Colonic mucosa (tissue), 4 donors: ENCODE data around the gene RNFT1. TPM values are rescaled to one million over a fixed set of nuclear protein-coding genes. Genes with fewer than 3 reads are reported as not detected.
"Not testable (repeated sequence)": the region's sequence is repeated elsewhere in the genome, so short reads cannot be mapped to it uniquely, and the experiment has no call there.

Source experiments
- DNase-seq: peaks from one replicate; pipeline ENCODE4 v3.0.0-alpha.2; 2020
- H3K27ac ChIP-seq: fragments of 200-600 bp; one replicate; pipeline ENCODE4 v1.8.0; 2021
- H3K27me3 ChIP-seq: fragments of 200-600 bp; one replicate; pipeline ENCODE4 v1.8.0; 2021
- H3K36me3 ChIP-seq: fragments of 200-600 bp; one replicate; pipeline ENCODE4 v1.8.0; 2021
- H3K4me1 ChIP-seq: fragments of 200-600 bp; one replicate; pipeline ENCODE4 v1.8.0; 2021; ENCODE audit warnings: mild to moderate bottlenecking
- H3K4me3 ChIP-seq: fragments of 200-600 bp; one replicate; pipeline ENCODE4 v1.8.0; 2021
- H3K9ac ChIP-seq, 2 donors: one replicate each; pipeline ENCODE4 v1.7.0; 2013; ENCODE audit warnings: control low read depth in 2 of 2, low read depth in 2 of 2, low read length in 2 of 2
- H3K9me3 ChIP-seq: fragments of 200-600 bp; one replicate; pipeline ENCODE4 v1.8.0; 2021
- intact Hi-C: fragments of 100-400 bp; cut with DNase I; formaldehyde crosslinking; loops from one replicate; pipeline ENCODE4 v1.14.1; 2022
- total RNA-seq, 2 donors: library from RNA; stranded (reverse); fragmentation: NEBNext Ultra II Directional in 1 of 2; extraction: Animal tissue kit (Norgen Biotek cat#: 25700) in 1 of 2; gene quantifications; one replicate each; pipeline ENCODE4 v1.2.1, GENCODE V29; 2021
- TF ChIP-seq, protein P1 (sequence below): fragments of 200-600 bp; IDR thresholded peaks from one replicate; pipeline ENCODE4 v1.8.0; 2022; ENCODE audit warnings: antibody characterized with exemption, mild to moderate bottlenecking
- donor health status: healthy.
- donor health status: DM: no; HTN: no; CAD: no.
- donor health status: DM: no; HTN: no; CAD: no.

The RNFT1 gene
- total RNA-seq, 2 donors from 2014 or later, result 21.6 to 25.6 TPM

DNA sequence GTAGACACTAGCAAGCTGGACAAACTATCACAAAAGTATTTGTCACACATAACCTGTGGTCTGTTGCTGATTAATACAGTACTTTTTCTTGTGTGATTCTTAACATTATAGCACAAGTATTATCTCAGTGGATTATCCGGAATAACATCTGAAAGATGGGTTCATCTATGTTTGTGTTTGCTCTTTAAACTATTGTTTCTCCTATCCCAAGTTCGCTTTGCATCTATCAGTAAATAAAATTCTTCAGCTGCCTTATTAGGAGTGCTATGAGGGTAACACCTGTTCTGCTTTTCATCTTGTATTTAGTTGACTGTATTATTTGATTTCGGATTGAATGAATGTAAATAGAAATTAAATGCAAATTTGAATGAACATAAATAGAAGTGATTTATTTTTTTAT lies 14.5 kb downstream of the RNFT1 start:
- Histone ChIP-seq H3K4me3 (no peak overlapping the region), H3K4me1 (no peaks in the 10 kb centered on the region), H3K27ac (no peak overlapping the region), H3K9ac (no peak overlapping the region), H3K36me3 (no peaks in the 10 kb centered on the region), H3K9me3 (no peaks in the 10 kb centered on the region), H3K27me3 (no peaks in the 10 kb centered on the region)
- no peak for DNase-seq
- TF ChIP-seq, protein P1, sequence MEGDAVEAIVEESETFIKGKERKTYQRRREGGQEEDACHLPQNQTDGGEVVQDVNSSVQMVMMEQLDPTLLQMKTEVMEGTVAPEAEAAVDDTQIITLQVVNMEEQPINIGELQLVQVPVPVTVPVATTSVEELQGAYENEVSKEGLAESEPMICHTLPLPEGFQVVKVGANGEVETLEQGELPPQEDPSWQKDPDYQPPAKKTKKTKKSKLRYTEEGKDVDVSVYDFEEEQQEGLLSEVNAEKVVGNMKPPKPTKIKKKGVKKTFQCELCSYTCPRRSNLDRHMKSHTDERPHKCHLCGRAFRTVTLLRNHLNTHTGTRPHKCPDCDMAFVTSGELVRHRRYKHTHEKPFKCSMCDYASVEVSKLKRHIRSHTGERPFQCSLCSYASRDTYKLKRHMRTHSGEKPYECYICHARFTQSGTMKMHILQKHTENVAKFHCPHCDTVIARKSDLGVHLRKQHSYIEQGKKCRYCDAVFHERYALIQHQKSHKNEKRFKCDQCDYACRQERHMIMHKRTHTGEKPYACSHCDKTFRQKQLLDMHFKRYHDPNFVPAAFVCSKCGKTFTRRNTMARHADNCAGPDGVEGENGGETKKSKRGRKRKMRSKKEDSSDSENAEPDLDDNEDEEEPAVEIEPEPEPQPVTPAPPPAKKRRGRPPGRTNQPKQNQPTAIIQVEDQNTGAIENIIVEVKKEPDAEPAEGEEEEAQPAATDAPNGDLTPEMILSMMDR, result no peak
- intact Hi-C loops, result no loop called here

DNA sequence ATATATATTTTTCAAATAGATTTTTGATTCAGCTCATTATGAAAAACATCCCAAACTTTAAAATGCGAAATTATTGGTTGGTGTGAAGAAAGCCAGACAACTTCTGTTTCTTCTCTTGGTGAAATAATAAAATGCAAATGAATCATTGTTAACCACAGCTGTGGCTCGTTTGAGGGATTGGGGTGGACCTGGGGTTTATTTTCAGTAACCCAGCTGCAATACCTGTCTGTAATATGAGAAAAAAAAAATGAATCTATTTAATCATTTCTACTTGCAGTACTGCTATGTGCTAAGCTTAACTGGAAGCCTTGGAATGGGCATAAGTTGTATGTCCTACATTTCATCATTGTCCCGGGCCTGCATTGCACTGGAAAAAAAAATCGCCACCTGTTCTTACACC lies 17.2 kb downstream of the RNFT1 start:
- H3K4me1 ChIP-seq, H3K27ac ChIP-seq, intact Hi-C loops, H3K27me3 ChIP-seq, DNase-seq, H3K4me3 ChIP-seq, H3K36me3 ChIP-seq, H3K9ac ChIP-seq, H3K9me3 ChIP-seq: not testable (repeated sequence)

DNA sequence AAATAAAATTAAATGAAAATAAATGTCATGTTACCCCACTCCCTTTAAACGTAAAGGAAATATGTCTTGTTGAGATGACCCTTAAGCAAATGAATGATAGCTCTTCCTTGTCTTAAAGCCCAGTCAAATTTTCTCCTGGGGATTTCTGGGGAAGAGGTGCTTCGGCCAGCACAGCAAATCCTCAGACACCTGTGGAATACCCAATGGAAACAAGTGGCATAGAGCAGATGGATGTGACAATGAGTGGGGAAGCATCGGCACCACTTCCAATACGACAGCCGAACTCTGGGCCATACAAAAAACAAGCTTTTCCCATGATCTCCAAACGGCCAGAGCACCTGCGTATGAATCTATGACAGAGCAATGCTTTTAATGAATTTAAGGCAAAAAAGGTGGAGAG lies 18.1 kb downstream of the RNFT1 start:
- DNase-seq, H3K27me3 ChIP-seq, intact Hi-C loops, H3K4me3 ChIP-seq, H3K9ac ChIP-seq, H3K4me1 ChIP-seq, H3K27ac ChIP-seq, H3K36me3 ChIP-seq, H3K9me3 ChIP-seq: not testable (repeated sequence)

DNA sequence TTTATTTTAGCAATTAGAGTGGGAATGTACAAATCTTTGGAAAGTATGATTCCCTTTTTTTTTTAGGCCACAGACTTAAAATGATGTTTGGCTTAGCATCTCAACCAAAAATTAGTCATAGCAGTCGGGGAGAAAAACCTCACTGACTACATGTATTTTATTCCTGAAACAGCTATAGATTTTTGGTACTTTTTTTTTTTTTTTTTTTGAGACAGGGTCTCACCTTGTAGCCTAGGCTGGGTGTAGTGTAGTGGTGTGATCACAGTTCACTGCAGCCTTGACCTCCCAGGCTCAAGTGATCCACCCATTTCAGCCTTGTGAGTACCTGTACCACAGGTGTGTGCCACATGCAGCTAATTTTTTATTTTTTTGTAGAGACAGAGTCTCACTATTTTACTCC lies 23.4 kb downstream of the RNFT1 start:
- DNase-seq, result no peak
- H3K27me3 ChIP-seq, result no peaks in the 10 kb centered on the region
- no peak overlapping the region for H3K9ac ChIP-seq
- H3K27ac ChIP-seq, result no peak overlapping the region
- intact Hi-C loops, result no loop called here
- no peak overlapping the region for H3K4me3 ChIP-seq
- no peaks in the 10 kb centered on the region for H3K4me1 ChIP-seq
- TF ChIP-seq, protein P1, result no peak
- no peaks in the 10 kb centered on the region for H3K9me3 ChIP-seq
- no peaks in the 10 kb centered on the region for H3K36me3 ChIP-seq

DNA sequence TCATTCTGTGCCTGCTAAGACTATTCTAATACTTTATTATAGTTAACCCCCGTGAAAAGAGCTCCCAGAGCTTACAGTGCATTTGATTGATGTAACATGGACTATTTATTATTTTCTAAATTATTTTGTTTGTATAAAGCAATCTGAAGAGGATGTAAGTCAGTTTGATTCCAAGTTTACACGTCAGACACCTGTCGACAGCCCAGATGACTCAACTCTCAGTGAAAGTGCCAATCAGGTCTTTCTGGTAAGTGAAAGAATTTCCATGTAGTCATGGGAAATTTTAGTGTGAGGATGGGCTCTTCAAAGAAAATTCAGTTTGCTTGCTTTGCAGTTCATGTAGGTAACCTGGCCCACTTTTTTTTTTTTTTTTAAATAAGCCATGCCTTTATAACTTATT lies 23.8 kb downstream of the RNFT1 start:
- H3K27me3 ChIP-seq, DNase-seq, H3K27ac ChIP-seq, H3K4me3 ChIP-seq, H3K4me1 ChIP-seq, intact Hi-C loops, H3K36me3 ChIP-seq, H3K9me3 ChIP-seq, H3K9ac ChIP-seq: not testable (repeated sequence)

DNA sequence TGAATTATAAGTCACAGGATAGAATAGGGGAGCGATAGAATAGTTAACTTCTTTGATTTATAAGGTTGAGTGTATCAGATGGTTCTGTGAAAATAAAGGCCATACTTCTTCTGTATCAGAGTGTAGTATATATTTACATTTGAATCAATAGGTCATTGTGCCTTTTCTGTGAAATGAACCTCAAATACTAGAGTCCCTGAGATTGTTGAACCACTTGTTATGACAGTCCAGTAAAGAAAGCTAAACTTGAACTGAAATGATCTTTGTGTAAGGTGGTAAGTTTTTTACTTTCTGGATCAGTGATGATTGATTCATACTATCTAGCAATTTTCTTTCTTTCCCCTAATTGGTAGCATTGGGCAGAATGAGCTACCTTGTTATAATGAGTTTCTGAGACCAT lies 31.2 kb downstream of the RNFT1 start:
- DNase-seq, H3K4me1 ChIP-seq, H3K4me3 ChIP-seq, H3K36me3 ChIP-seq, H3K9ac ChIP-seq, H3K27me3 ChIP-seq, intact Hi-C loops, H3K27ac ChIP-seq, H3K9me3 ChIP-seq: not testable (repeated sequence)

DNA sequence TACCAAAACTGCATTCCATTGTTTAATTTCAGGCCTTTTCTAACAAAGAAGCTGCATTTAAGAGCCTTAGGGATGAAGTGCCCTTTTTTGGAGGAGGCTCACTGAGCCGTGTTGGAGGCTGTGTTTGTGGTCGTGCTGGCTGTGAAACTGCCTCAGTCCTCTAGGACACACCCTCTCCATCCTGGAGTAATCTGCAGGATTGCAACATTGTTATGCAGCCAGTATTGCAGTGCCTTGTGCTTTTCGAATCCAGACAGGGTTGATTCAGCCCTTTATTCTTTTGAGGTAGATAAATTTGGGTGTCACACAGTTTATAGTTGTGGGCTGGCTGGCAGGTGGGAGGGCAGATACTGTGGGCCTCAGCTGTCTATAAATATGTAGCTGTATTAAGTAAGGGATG lies 33.8 kb downstream of the RNFT1 start:
- H3K4me3 ChIP-seq, H3K4me1 ChIP-seq, DNase-seq, H3K27ac ChIP-seq, H3K9ac ChIP-seq, intact Hi-C loops, H3K36me3 ChIP-seq, H3K9me3 ChIP-seq, H3K27me3 ChIP-seq: not testable (repeated sequence)

DNA sequence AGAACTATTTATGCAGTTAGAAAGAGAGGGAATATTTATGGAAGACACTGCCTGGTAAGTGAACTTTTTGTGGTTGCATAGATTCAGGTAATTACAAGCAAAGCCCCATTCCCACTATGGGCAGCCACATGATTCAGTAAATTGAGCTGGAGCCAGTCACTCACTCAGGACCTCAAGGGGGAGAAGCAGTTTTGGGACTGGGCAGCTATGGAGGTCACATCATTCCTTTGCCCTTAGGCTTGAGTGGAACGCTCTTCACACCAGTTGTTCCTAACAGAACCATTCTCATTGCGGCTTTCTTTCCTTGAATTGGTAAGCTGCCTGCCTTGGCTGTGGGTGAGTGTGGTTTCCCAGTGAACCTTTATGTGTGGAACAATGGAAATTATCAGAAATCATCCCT lies 34.4 kb downstream of the RNFT1 start:
- H3K9me3 ChIP-seq, DNase-seq, intact Hi-C loops, H3K27me3 ChIP-seq, H3K4me1 ChIP-seq, H3K4me3 ChIP-seq, H3K27ac ChIP-seq, H3K9ac ChIP-seq, H3K36me3 ChIP-seq: not testable (repeated sequence)

DNA sequence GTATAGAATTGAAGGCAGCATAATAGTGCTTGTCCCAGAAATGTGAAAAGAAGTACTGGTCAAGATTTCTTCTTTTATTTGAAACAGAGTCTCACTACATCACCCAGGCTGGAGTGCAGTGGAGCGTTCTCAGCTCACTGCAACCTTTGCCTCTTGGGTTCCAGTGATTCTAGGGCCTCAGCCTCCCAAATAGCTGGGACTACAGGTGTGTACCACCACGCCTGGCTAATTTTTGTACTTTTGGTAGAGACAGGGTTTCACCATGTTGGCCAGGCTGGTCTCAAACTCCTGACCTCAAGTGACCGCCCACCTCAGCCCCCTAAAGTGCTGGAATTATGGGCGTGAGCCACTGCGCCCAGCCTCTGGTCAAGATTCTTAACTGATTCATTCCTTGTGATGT lies 43.9 kb downstream of the RNFT1 start:
- H3K27ac ChIP-seq, H3K36me3 ChIP-seq, DNase-seq, H3K4me3 ChIP-seq, intact Hi-C loops, H3K9me3 ChIP-seq, H3K4me1 ChIP-seq, H3K27me3 ChIP-seq, H3K9ac ChIP-seq: not testable (repeated sequence)
